ENCODE results near the gene PTOV1.

PTOV1 gene

DNA sequence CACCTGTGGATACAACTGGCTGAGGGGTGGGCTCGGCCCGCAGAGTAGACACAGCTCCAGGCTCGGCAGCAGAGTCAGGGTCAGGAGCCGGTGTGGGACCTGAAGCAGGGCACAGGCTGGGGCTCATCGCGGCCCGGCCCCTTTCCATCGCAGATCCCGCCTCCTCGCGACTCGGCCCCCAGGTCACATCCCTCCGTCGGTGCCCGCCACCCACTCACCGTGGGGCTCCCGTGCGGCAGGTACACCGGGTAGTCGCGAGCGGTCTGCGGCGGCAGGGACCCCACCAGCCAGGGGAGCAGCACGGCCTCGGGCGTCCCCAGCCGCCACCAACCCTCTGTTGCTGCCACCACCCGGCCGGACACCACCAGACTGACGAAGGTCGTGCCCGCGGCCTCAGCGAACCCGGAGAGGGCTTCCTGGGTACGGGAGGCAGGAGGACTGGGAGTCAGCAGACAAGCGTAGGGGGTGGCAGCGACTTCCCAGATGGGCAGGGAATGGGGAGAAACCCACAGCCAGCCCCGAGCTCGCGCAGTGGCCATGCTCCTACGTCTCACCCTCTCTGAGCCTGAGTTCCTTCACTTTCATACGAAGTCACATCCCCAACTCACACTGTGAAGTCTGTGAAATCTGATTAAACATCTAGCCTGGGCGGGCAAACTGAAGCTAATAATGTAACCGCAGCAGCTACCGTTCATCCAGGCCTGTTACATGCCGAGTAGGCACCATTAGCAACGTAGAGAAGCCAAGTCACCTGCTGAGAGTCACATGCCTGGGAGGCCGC, 41.6 kb upstream of the PTOV1 start:
- Mint-ChIP-seq H3K9me3 (no peaks in the 10 kb centered on the region), H3K27ac (peak overlapping the region; percentile 75 to 89 (median 77)), H3K36me3 (ENCODE audit: low read depth) (peaks cover 6% of the 10 kb centered on the region), H3K4me3 (peak overlapping the region; percentile 89 to 93 (median 89)), H3K27me3 (ENCODE audit: low read depth) (peaks cover 5% of the 10 kb centered on the region), H3K4me1 (peaks cover 35% of the 10 kb centered on the region)
- TF ChIP-seq, protein P1, sequence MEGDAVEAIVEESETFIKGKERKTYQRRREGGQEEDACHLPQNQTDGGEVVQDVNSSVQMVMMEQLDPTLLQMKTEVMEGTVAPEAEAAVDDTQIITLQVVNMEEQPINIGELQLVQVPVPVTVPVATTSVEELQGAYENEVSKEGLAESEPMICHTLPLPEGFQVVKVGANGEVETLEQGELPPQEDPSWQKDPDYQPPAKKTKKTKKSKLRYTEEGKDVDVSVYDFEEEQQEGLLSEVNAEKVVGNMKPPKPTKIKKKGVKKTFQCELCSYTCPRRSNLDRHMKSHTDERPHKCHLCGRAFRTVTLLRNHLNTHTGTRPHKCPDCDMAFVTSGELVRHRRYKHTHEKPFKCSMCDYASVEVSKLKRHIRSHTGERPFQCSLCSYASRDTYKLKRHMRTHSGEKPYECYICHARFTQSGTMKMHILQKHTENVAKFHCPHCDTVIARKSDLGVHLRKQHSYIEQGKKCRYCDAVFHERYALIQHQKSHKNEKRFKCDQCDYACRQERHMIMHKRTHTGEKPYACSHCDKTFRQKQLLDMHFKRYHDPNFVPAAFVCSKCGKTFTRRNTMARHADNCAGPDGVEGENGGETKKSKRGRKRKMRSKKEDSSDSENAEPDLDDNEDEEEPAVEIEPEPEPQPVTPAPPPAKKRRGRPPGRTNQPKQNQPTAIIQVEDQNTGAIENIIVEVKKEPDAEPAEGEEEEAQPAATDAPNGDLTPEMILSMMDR (IDR thresholded peaks at IDR 0.05; ENCODE audit: unreplicated experiment in 3 of 3), result no peak

DNA sequence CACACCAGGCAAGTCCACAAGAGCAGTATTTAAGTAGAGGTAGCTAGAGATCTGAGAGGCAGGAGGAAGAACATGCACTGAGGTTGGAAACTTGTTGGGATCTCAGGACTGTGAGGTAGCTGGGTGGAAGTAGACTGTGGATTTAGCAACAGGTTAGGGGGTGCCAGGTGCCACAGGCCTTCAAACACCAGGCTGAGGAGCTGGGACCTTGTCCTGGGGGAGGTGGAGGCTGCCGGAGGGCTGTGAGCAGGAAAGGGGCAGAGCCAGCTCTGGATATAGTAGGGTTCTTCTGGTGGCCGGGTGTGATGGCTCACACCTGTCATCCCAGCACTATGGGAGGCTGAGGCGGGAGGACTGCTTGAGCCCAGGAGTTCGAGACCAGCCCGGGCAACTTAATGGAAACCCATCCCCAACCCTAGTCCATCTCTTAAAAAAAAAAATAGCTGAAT, 41.0 kb upstream of the PTOV1 start:
- Mint-ChIP-seq H3K27ac (peak overlapping the region; percentile 75 to 88 (median 77)), H3K27me3 (ENCODE audit: low read depth) (peaks cover 5% of the 10 kb centered on the region), H3K4me1 (peaks cover 39% of the 10 kb centered on the region), H3K4me3 (peak overlapping the region; percentile 73 to 93 (median 89)), H3K9me3 (no peaks in the 10 kb centered on the region), H3K36me3 (ENCODE audit: low read depth) (peaks cover 6% of the 10 kb centered on the region)
- TF ChIP-seq, protein P1 (IDR thresholded peaks at IDR 0.05; ENCODE audit: unreplicated experiment in 3 of 3), result no peak

DNA sequence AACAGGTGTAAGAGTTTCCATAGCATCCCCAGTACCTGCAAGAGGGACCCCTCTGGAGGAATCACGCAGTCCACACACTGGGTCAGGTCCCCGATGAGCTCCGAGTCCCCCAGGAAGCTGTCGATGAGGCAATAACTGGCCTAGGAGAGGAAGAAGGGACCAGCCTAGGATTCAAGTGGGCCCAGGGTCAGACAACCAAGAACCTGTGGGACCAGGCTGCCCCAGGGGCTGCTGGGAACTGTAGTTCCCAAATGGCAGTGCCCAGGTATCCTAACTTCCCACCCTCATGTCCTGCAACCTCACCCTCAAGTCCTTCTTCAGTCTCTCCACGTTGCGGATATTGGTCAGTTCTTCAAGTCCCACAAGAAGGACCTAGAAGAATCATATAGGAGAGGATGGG, 39.6 kb upstream of the PTOV1 start:
- H3K36me3 Mint-ChIP-seq (ENCODE audit: low read depth), result peaks cover 3% of the 10 kb centered on the region
- peak overlapping the region; percentile 57 to 97 (median 93) for H3K4me3 Mint-ChIP-seq
- no peak overlapping the region for H3K27ac Mint-ChIP-seq
- H3K4me1 Mint-ChIP-seq, result peaks cover 36% of the 10 kb centered on the region
- H3K9me3 Mint-ChIP-seq, result no peaks in the 10 kb centered on the region
- H3K27me3 Mint-ChIP-seq (ENCODE audit: low read depth), result peaks cover 5% of the 10 kb centered on the region
- TF ChIP-seq, protein P1 (IDR thresholded peaks at IDR 0.05; ENCODE audit: unreplicated experiment in 3 of 3), result no peak

DNA sequence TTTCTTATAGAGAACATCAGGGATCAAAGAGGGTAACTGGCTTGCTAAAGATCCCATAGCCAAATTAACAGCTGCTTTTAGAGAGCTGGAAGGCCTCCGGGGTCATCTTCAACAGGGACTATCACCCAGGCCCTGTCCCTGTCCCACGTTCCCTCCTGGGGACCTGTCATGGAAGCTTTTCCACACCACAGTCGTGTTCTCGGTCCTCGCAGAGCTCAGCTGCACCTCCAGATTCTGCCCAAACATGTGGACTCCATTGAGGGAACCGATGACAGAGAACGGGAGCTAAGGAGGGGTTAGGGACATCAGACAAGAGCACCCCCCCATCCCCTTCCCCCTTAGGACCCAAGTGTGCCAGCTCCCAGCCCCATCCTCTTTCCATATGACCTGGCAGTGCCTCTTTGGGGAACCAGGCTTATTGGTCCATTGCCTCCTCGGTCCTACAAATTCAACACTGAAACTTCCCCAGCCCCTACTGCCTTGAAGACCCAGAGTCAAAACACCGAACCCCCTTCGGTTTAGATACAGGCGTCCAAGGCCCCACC, 38.4 kb upstream of the PTOV1 start:
- H3K27me3 Mint-ChIP-seq (ENCODE audit: low read depth), result peaks cover 5% of the 10 kb centered on the region
- H3K36me3 Mint-ChIP-seq (ENCODE audit: low read depth), result no peaks in the 10 kb centered on the region
- no peaks in the 10 kb centered on the region for H3K9me3 Mint-ChIP-seq
- H3K4me1 Mint-ChIP-seq, result peaks cover 40% of the 10 kb centered on the region
- TF ChIP-seq, protein P1 (IDR thresholded peaks at IDR 0.05; ENCODE audit: unreplicated experiment in 3 of 3), result no peak
- H3K27ac Mint-ChIP-seq, result peak overlapping the region; percentile 98 to 99 (median 99)
- H3K4me3 Mint-ChIP-seq, result peak overlapping the region; percentile 91 to 97 (median 93)

DNA sequence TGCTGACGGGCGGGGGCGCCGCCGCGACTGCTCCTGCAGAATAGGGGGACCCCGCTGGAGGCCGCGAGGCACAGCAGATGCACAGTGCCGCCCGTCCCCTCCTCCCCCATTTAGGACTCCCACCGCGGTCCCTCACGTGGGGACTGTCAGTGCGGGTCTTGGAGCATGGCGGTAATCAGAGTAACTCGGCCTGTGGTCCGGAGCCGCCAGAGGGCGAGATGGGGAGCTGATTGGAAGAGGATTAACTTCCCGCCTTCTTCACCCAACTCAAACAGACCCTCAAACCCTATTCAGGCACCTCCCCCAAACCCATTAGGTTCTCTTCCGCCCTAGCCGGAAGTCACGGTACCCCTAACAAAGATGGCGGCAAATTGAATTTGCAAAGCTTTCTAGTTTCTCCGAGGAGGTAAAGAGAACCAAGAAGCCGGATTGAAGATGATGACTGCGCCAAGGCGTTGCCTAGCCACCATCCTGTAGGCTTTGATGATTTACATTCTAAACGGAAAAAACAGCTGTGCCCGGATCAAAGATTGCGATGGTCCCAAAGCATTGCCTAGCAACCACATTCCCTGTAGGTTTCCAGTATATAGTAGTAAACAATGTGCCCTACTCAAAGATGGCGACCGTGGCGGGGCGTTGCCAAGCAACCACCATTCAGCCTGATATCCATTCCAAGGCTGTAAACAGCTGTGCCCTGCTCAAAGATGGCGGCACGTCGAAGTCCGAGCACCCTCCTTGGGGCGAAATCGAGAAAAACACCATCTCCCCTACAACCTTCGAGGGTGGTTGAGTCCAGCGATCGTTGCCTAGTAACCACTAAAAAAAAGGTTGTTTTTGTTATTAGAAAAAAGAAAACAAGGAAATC, 37.7 kb upstream of the PTOV1 start, which contains the start of gene FUZ:
FUZ (minus strand) TSS at position 296 of the 865 bp plus-strand sequence; CDS start at position 110, 186 bp downstream.
- TF ChIP-seq, protein P1 (IDR thresholded peaks at IDR 0.05; ENCODE audit: unreplicated experiment in 3 of 3), result peak; percentile 40 to 52 (median 41)
- H3K9me3 Mint-ChIP-seq, result no peaks in the 10 kb centered on the region
- peak within 1 kb of the TSS; percentile 98 to 99 (median 99) for H3K27ac Mint-ChIP-seq
- H3K36me3 Mint-ChIP-seq (ENCODE audit: low read depth), result no peaks in the 10 kb centered on the region
- H3K4me3 Mint-ChIP-seq, result peak within 1 kb of the TSS; percentile 91 to 97 (median 93)
- peaks cover 37% of the 10 kb centered on the region for H3K4me1 Mint-ChIP-seq
- peaks cover 5% of the 10 kb centered on the region for H3K27me3 Mint-ChIP-seq (ENCODE audit: low read depth)

All from nephron (organoid).